HT1080 (cell line): ENCODE data around the gene LSP1. TPM values are rescaled to one million over a fixed set of nuclear protein-coding genes. Genes with fewer than 3 reads are reported as not detected.
"Not testable (repeated sequence)": the region's sequence is repeated elsewhere in the genome, so short reads cannot be mapped to it uniquely, and the experiment has no call there.

ENCODE experiments used
- DNase-seq: peaks from one replicate; pipeline ENCODE4 v3.0.0-alpha.2; 2015; ENCODE audit warnings: low read depth
- polyA plus RNA-seq, 2 experiments: library from polyadenylated mRNA; depleted of rRNA; stranded (reverse); fragments of >200 nt; gene quantifications; 2 replicates each; pipeline ENCODE4 v1.2.3, GENCODE V29; 2015
- total RNA-seq: library from RNA; depleted of rRNA; stranded (reverse); fragments of >200 nt; shearing (Covaris generic); gene quantifications from 2 replicates; pipeline ENCODE4 v1.2.3, GENCODE V29; 2014; rRNA removed

The LSP1 gene, protein sequence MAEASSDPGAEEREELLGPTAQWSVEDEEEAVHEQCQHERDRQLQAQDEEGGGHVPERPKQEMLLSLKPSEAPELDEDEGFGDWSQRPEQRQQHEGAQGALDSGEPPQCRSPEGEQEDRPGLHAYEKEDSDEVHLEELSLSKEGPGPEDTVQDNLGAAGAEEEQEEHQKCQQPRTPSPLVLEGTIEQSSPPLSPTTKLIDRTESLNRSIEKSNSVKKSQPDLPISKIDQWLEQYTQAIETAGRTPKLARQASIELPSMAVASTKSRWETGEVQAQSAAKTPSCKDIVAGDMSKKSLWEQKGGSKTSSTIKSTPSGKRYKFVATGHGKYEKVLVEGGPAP
- total RNA-seq = 1.2 and 1.3 TPM in 2 replicates
- polyA plus RNA-seq (2015; cell fraction: cytosol; rRNA removed) = 1.2 and 1.4 TPM in 2 replicates
- 0.14 and 0.54 TPM in 2 replicates for polyA plus RNA-seq (2015; cell fraction: nucleus; rRNA removed)

DNA sequence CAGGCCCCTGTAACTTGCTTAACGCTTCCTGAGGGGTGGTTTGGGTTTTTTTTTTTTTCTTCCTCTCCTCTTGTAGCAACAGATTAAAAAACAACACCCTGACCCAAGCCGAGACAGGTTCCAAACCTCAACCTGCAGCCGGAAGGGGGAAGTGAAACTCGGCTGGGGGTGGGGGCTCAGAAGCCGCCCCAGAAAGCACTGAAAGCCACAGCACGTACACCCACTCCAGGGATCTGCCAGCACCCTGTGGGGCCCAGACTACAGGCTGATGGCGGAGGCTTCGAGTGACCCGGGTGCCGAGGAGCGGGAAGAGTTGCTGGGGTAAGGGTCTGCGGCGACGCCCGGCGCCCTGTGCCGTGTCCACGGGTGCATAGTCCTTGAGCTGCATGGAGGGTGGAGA lies at the start of gene LSP1:
TSS of gene LSP1 (plus strand) at position 208 of the 400 bp plus-strand sequence. CDS start at position 269, 61 bp downstream.
- no peak for DNase-seq

DNA sequence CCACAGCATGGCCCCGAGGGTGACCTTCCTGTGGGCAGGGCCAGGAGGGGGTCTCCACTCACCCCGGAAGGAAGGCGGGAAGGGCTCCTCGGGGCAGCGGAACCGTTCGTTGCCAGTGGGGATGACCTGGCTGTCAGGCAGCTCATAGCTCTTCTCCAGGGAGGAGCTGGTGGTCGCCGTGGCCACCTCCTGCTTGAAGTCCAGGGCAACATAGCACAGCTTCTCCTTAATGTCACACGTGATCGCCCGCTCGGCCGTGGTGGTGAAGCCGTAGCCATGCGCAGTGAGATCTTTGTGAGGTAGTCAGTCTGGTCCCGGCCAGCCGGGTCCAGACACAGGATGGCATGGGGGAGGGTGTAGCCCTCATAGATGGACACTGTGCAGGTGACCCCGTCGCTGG lies 49.6 kb upstream of the LSP1 start:
- no peak for DNase-seq

DNA sequence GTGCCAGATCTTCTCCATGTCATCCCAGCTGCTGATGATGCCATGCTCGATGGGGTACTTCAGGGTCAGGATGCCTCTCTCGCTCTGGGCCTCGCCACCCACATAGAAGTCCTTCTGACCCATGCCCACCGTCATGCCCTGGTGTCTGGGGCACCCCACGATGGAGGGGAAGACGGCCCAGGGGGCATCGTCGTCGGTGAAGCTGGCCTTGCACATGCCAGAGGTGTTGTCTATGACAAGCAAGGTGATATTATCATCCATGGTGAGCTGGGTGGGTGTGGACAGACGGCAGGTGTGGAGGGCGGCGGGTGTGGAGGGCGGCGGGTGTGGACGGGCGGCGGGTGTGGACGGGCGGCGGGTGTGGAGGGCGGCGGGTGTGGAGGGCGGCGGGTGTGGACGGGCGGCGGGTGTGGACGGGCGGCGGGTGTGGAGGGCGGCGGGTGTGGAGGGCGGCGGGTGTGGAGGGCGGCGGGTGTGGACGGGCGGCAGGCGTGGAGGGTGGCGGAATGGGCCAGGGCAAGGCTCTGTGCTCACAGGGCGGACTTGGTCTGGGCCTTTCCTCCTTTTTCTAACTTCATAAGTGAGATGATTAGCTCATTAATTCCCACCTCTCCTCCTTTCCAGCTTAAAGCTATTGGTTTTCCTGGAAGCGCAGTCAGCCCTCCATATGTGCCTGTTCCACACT lies 48.9 kb upstream of the LSP1 start:
- not testable (repeated sequence) for DNase-seq

DNA sequence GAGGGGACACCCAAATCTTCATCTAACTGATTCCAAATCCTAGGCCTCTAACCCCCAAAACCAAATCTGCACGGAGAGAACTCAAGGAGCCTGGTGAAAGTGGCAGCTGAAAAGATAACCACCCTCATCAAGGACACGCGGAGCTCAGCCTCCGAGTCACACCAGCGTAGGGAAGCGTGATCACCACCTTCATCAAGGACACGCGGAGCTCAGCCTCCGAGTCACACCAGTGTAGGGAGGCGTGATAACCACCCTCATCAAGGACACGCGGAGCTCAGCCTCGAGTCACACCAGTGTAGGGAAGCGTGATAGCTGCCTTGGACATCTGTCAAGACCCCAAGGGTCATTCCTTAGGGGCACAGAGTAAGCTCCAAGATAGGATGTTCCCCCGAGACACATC lies 47.4 kb upstream of the LSP1 start:
- DNase-seq = no peak

DNA sequence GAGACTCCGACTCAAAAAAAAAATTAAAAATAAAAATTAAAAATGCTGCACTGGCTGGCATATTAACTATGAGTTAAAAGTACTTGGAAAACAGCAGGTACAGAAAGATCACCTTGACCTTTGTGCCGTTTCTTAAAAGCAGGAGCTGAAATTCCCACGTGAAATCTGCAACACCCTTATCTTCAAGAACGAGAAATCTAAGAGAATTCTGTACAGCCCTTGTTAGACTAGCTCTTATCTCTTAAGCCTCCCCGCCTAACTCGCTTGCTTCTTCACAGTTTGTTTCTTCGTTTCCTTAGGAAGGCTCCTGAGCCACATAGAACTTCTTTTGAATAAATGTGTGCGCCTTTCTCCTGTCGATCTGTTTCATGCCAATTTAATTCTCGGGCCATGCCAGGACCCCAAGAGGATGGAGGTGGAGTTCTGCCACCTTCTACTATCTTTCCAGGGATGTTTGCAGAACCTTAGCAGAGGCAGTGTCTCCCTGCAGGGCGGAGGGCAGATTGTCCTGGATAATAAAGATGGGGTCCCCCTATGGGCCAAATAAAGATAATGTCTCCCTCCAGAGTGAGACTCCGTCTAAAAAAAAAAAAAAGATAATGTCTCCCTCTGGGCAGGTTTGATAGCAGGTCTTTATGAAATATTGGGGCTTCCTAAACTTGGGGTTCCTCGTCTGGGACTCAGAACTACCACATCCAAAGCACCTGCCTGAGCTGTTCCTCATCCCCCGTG lies 45.5 kb upstream of the LSP1 start:
- no peak for DNase-seq

DNA sequence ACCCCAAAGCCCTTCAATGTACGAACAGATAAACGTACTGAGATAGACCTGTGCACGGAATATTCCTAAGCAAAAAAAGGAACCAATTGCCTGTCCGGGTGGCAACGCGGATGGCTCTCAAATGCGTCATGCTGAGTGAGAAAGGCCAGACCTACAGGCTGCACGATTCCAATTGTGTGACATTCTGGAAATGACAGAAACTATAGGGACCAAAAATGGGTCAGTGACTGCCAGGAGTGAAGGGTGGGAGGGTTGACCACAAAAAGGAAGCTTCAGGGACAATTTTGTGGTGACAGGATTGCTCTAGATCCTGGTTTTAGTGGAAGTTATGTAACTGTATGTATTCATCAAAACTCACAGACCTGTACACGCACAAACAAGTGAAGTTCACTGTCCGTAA lies 42.1 kb upstream of the LSP1 start:
- DNase-seq = no peak

DNA sequence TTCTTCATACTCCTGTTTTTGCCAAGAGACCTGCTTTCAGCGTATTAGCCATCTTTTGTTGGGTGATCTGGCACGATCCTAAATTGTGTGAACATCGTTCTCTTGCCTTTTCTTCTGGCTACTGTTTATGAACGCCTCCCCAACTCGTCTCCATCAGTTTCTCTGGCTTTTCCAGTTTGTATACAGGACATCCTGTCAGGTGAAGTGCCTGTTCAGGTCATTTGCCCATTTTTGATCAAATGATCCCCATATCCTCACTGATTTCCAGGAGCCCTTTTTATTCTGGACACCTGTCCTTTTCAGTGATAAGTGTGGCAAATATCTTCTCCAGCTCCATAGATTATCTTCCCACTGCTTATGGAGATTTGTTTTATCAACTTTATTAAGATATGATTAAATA lies 40.6 kb upstream of the LSP1 start:
- DNase-seq = no peak

DNA sequence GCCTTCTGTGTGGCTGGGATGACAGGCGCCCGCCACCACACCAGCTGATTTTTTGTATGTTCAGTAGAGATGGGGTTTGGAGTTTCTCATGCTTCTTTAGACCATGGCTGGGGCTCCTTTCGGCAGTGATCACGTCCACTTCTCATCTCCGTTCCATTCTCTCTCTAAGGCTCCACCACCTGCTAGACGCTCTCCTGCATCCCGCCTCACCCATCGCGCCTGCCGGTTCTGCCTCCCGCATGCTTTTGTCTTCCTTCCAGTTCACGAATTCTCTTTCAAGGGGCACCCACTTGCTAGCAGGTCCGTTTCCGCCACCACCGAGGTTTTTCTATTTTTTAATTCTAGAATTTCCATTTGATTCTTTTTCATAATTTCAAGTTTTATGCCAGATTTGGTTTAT lies 40.1 kb upstream of the LSP1 start:
- DNase-seq = no peak

DNA sequence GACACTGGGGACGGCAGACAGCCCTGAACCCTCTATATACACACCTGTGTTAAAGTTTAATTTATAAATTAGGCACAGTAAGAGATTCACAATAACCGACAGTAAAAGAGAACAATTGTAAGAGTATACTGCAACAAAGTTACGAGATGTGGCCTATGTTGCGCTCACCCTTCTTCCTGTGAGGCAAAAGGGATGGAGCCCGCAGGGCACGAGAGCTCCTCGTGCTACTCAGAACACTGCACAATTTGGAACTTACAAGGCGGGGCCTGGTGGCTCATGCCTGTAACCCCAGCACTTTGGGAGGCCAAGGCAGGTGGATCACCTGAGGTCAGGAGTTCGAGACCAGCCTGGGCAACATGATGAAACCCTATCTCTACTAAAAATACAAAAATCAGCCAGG lies 39.5 kb upstream of the LSP1 start:
- not testable (repeated sequence) for DNase-seq

DNA sequence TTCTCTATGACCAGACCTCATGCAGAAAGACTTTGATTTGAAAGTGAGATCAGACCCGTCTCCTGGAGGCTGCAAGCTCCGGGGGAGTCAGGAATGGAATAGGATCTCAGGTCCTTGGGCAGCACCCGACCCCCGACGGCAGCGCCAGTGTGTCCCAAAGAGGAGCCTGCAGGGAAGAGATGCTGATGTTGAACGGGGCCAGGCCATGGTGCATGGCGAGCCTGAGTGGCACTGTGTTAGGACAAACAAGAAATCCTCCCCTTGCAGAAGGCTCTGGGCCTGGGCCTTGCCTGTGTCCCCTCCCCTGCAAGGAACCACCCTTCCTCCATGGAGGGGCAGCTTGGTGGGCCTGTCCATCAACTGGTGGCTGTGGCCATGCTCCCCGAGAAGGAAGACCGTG lies 38.2 kb upstream of the LSP1 start:
- DNase-seq = no peak

DNA sequence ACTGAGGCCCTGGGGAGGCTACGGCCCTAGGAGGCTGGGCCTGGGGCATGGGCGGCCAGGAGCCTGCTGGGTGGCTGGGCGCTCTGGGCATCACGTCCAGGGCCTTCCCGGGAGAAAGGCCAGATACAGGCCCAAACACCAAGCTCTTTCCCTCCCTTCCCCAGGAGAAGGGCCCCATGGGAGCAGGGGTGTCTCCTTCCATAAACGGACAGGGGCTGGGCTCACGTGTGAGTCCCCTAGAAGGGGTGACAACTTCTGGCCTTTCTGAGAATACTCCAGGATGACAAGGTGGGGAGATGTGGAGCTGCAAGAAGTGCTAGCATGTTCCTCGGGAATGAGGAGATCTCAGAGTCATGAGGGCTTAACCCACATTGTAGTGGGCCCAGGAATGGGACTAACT lies 37.6 kb upstream of the LSP1 start:
- DNase-seq = no peak

DNA sequence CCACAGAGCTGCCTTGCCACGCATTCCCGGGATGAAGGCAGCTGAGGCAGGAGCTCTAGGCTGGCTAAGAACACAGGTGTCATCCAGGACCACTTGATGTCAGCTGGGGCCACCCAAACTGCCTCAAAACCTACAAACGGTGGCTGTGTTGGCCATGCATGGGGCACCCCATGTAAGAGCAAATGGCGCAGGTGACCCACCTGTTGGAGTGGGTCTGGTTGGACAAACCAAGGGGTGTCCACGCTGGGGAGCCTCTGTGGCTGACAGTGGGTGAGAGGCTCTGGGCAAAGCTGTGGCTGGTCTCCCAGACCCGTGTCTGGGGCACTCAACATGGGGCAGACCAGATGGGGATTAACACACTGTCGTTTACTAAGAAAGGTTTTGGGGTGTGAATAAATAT lies 37.1 kb upstream of the LSP1 start:
- no peak for DNase-seq

DNA sequence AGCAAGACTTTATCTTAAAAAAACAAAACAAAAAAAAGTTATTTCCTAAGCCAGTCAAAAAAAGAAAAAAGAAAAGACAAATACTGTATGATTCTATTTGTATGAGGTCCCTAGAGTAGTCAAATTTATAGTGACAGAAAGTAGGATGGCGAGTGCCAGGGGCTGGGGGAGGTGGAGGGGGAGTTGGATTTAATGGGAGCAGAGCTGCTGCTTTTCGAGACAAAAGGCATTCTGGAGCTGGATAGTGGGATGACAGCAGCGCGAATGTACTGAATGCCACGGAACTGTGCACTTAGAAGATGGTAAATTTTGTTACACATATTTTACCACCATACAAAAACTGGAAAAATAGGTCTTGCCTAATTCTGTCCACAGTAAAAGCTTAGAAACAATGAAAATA lies 35.9 kb upstream of the LSP1 start:
- no peak for DNase-seq

DNA sequence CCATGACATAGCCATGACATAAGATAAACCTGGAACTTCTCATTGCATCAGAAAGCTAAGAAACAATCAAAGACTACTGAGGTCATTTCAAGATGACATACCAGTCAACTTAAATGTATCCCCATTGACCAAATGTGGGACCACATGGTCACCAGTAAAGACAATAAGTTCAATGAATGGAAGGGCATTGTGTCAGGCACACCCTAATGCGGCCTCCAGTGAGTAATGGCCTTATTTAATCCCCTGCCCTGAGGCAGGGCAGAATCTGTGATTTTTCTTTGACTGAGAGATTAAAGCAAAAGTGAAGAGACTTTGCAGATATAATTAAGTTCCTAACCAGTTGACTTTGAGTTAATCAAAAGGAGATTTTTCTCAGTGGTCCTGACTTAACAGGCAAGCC lies 35.4 kb upstream of the LSP1 start:
- DNase-seq = no peak

DNA sequence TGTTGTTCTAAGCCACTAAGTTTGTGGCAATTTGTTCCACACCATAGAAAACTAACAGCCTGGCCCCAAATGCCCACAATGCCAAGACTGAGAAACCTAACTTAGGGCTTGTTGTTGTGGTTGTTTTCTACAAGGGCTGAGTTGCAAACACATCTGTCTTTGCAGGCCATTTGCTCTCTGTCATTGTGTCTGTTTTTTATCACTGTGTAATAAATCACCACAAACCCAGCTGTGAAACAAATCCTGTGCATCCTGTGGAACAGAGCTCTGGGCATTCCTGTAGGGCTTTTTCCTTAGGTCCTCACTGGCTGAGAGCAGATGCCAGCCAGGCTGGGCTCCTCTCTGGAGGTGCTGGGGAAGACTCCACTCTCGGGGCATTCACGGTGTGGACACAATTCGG lies 33.8 kb upstream of the LSP1 start:
- no peak for DNase-seq

DNA sequence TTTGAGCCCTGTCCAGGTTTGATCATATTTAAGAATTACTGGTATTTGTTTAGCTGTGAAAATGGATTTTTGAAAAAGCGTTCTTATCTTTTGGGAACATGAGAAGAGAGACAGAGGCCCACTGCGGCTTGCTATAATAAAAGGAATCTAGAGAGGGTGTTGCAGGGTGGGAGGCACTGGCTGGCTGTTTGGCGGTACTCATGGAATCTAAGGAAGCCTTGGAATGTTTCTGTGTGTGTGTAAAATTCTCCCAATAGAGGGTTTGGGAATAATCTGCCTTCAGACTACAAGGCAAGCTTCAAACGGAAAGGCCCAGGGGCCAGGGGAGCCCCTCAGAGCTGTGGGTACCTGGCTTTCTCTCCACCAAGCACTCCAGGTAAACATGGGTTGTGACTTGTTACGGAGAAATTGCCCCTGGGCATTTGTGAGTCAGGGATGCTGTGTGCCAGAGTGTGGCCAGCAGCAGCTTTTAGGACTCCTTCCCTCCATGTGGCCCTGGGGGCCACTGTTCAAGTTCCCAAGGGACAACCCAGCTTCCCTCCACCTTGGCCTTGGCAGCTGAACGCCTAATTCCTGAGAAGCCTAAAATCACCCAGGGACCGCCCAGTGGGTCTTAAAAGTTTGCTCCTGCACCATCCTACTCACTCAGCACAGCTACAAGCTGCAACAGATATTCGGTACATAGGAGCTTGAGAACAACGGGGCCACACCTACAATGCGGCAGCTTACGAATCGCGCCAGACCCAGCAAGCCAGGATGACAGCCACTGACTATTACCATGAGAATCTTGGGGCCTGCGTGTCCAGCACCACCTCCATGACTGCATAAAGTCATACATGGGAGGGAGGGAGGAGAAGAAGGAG lies 32.2 kb upstream of the LSP1 start:
- DNase-seq = no peak

DNA sequence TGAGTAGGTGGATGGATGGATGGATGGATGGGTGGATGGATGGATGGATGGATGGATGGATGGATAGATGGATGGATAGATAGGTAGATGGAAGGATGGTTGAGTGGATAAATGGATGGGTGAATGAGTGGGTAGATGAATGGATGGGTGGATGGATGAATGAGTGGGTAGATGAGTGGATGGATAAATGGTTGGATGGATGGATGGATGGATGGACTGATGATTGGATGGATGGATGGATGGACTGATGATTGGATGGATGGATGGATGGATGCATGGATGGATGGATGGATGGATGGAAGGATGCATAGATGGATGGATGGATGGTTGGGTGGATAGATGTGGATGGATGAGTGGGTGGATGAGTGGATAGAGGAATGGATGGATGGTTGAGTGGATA lies 31.3 kb upstream of the LSP1 start:
- no peak for DNase-seq

DNA sequence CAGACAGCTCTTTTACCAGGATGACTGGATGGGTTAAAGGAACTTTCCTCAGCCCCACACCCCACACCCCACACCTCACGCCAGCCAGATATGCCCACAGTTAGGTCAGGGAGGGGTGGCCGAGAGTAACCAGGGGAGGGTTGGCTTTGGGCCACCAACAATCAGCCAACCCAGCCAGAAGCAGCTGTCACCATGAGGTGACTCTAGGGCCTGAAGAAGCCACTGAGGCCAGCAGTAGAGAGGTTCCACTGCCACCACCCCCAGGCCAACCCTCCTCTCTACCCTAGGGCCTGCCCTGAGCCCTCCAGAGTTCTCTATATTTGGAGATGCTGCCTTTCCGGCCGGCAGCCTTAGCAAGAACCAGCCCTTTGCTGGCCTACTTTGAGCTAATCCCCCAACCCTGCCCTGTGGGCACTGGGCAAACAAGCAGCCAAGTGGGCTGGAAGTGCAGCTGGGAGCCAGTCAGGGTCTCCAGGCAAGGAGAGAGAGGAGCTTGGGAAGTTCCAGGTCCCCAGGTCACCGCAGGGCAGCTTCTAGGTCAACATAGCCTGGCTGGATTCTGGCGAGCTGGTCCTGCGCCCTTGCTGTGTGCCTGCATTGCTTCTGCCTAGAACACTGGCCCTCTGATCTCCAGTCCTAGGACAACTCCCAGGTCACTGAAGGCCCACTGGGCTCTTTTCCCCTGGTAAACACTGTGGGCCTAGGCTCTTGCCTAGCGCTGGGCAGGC lies 30.1 kb upstream of the LSP1 start:
- no peak for DNase-seq

DNA sequence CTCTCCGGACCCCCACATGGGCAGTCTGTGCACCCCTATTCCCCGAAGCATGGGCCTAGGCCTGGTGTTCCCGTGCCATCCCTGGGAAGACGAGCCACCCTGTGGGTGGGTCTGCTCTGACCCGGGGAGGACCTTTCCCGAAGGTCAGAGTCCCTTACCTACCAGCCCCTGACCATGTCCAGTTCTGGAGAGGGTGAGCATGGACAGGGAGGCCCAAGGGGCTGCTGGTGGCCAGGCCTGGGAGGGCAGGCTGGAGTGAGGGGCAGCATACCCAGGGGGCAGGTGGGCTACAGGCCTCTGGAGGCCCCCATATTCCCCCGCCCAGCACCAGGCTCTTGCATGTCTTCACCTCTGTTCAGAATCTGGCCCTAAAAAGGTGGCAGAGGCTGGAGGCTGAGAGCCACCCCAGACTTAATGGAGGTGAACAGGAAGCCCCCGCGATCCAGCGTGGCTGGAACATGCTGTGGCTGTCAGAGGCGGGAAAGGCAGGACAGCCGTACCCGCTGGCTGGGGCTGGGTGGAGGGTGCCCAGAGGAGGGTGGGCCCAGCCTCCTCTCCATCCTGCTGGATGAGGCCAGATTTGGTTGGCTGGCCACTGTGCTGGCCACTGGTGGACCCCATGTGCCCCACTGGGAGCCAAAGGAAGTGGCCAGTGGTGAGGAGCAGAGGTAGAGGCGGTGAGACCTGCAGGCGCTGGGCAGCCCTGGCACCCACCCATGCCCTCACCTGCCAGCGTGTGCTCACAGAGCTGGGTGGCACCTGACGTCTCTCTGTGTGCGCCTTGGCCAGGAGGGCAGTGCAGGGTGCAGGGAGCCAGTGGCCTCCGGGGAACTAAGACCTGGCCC lies 29.3 kb upstream of the LSP1 start:
- DNase-seq = no peak
